ENCODE measurements around the gene ICE2.

The ICE2 gene

GRCh38 chr15:60372227-60372626 lies 106.7 kb downstream of the ICE2 start:
- no peak for DNase-seq (ENCODE audit: low read depth in 1 of 2, low spot score in 1 of 2)

GRCh38 chr15:60371175-60372051 lies 107.5 kb downstream of the ICE2 start:
- DNase-seq (ENCODE audit: low read depth in 1 of 2, low spot score in 1 of 2) = no peak

- no peak for DNase-seq (ENCODE audit: low read depth in 1 of 2, low spot score in 1 of 2)
These were observed 108.1 kb downstream of the ICE2 start for GRCh38 chr15:60370869-60371136.

- no peak for DNase-seq (ENCODE audit: low read depth in 1 of 2, low spot score in 1 of 2)
These were observed 108.7 kb downstream of the ICE2 start for GRCh38 chr15:60370105-60370868.

GRCh38 chr15:60369696-60370095 lies 109.2 kb downstream of the ICE2 start:
- no peak for DNase-seq (ENCODE audit: low read depth in 1 of 2, low spot score in 1 of 2)
